KMS-11 (cell line): Measurements from ENCODE around the gene SPSB3.

Experiments used
- H2AFZ ChIP-seq: fragments of 200-600 bp; sonication (generic); 2 replicates; pipeline ENCODE4 v1.6.1; 2016; ENCODE audit warnings: antibody characterized with exemption, mixed run types, low read depth
- H3K27ac ChIP-seq: fragments of 200-600 bp; sonication (generic); 2 replicates; pipeline ENCODE4 v1.6.1; 2016; ENCODE audit warnings: mild to moderate bottlenecking, mixed run types
- H3K27me3 ChIP-seq: fragments of 200-600 bp; sonication (generic); 2 replicates; pipeline ENCODE4 v1.6.1; 2017; ENCODE audit warnings: mild to moderate bottlenecking, low read depth, mixed run types, moderate library complexity; ENCODE audit not compliant: insufficient read depth
- H3K36me3 ChIP-seq: fragments of 200-600 bp; sonication (generic); 2 replicates; pipeline ENCODE4 v1.6.1; 2017; ENCODE audit warnings: mild to moderate bottlenecking, mixed run types; ENCODE audit not compliant: insufficient read depth
- H3K4me1 ChIP-seq: fragments of 200-600 bp; sonication (generic); 2 replicates; pipeline ENCODE4 v1.6.1; 2016; ENCODE audit warnings: mild to moderate bottlenecking, low read depth, mixed run types; ENCODE audit not compliant: poor library complexity, severe bottlenecking
- H3K4me2 ChIP-seq: fragments of 200-600 bp; sonication (generic); 2 replicates; pipeline ENCODE4 v1.7.0; 2016; ENCODE audit warnings: mild to moderate bottlenecking, mixed run types
- H3K4me3 ChIP-seq: fragments of 200-600 bp; sonication (generic); IDR thresholded peaks from 2 replicates; pipeline ENCODE4 v1.6.1; 2017; ENCODE audit warnings: low read depth, low read length, mixed read lengths; ENCODE audit not compliant: insufficient read depth
- H3K79me2 ChIP-seq: fragments of 200-600 bp; sonication (generic); 2 replicates; pipeline ENCODE4 v1.6.1; 2016; ENCODE audit warnings: low read depth, mixed run types; ENCODE audit not compliant: insufficient read depth
- H3K9ac ChIP-seq: fragments of 200-600 bp; sonication (generic); 2 replicates; pipeline ENCODE4 v1.6.1; 2016; ENCODE audit warnings: mild to moderate bottlenecking, mixed run types
- H4K20me1 ChIP-seq: fragments of 200-600 bp; sonication (generic); 2 replicates; pipeline ENCODE4 v1.6.1; 2016; ENCODE audit warnings: mild to moderate bottlenecking, mixed run types; ENCODE audit not compliant: insufficient read depth
- CTCF ChIP-seq: fragments of 200-600 bp; sonication (generic); conservative IDR thresholded peaks from 2 replicates; pipeline ENCODE4 v1.6.1; 2017; ENCODE audit warnings: low read depth, mild to moderate bottlenecking, antibody characterized with exemption, low read length, moderate library complexity, mixed read lengths

The SPSB3 gene

GRCh38 chr16:1754204-1754603 is 28.2 kb downstream of the SPSB3 start:
- H3K4me3 ChIP-seq: no peak overlapping the region
- H4K20me1 ChIP-seq: no peaks in the 10 kb centered on the region
- no peaks in the 10 kb centered on the region for H3K27me3 ChIP-seq
- no peak overlapping the region for H3K9ac ChIP-seq
- no peaks in the 10 kb centered on the region for H3K4me1 ChIP-seq
- no peak for TF ChIP-seq CTCF
- no peak overlapping the region for H3K4me2 ChIP-seq
- no peaks in the 10 kb centered on the region for H3K36me3 ChIP-seq
- no peak overlapping the region for H2AFZ ChIP-seq
- no peak overlapping the region for H3K27ac ChIP-seq
- H3K79me2 ChIP-seq: no peaks in the 10 kb centered on the region

- Histone ChIP-seq H3K4me1 (no peaks in the 10 kb centered on the region), H2AFZ (no peak overlapping the region), H3K79me2 (no peaks in the 10 kb centered on the region), H3K36me3 (no peaks in the 10 kb centered on the region), H3K4me2 (no peak overlapping the region), H3K4me3 (no peak overlapping the region), H3K27me3 (no peaks in the 10 kb centered on the region), H3K27ac (no peak overlapping the region), H3K9ac (no peak overlapping the region), H4K20me1 (no peaks in the 10 kb centered on the region)
- no peak for TF ChIP-seq CTCF
These were observed 29.5 kb downstream of the SPSB3 start for GRCh38 chr16:1752853-1753252.

GRCh38 chr16:1751946-1752345 is 30.4 kb downstream of the SPSB3 start:
- TF ChIP-seq CTCF: no peak
- Histone ChIP-seq H2AFZ (no peak overlapping the region), H3K36me3 (no peaks in the 10 kb centered on the region), H3K4me2 (no peak overlapping the region), H4K20me1 (no peaks in the 10 kb centered on the region), H3K4me1 (no peaks in the 10 kb centered on the region), H3K27me3 (no peaks in the 10 kb centered on the region), H3K79me2 (no peaks in the 10 kb centered on the region), H3K4me3 (no peak overlapping the region), H3K9ac (no peak overlapping the region), H3K27ac (no peak overlapping the region)

GRCh38 chr16:1749152-1750117 is 32.9 kb downstream of the SPSB3 start:
- Histone ChIP-seq H3K36me3 (no peaks in the 10 kb centered on the region), H3K4me1 (no peaks in the 10 kb centered on the region), H3K4me3 (no peak overlapping the region), H3K79me2 (no peaks in the 10 kb centered on the region), H3K4me2 (no peak overlapping the region), H3K9ac (no peak overlapping the region), H2AFZ (no peak overlapping the region), H3K27me3 (no peaks in the 10 kb centered on the region), H3K27ac (no peak overlapping the region), H4K20me1 (no peaks in the 10 kb centered on the region)
- TF ChIP-seq CTCF: no peak
